Mesendoderm (in vitro differentiated cells): Measurements from ENCODE around the gene PRR5L.
"Not testable (repeated sequence)": the region's sequence is repeated elsewhere in the genome, so short reads cannot be mapped to it uniquely, and the experiment has no call there.

Experiments
- DNase-seq: peaks from one replicate; pipeline ENCODE4 v3.0.0; 2013
- H2AK5ac ChIP-seq: 2 replicates; pipeline ENCODE4 v1.6.1; 2013; ENCODE audit warnings: low read length, inconsistent platforms
- H2BK120ac ChIP-seq: 2 replicates; pipeline ENCODE4 v1.6.1; 2013; ENCODE audit warnings: low read depth, mild to moderate bottlenecking, low read length, moderate library complexity, mixed read lengths
- H2BK15ac ChIP-seq: replicated peaks from 2 replicates; pipeline ENCODE4 v1.6.1; 2013; ENCODE audit warnings: low read depth, mild to moderate bottlenecking, moderate library complexity
- H2BK5ac ChIP-seq: 2 replicates; pipeline ENCODE4 v1.6.1; 2013; ENCODE audit warnings: low read length, inconsistent platforms
- H3K18ac ChIP-seq: 2 replicates; pipeline ENCODE4 v1.6.1; 2013; ENCODE audit warnings: mild to moderate bottlenecking, low read length, mixed read lengths
- H3K23ac ChIP-seq: one replicate; pipeline ENCODE4 v1.6.1; 2013; ENCODE audit warnings: low read length
- H3K27ac ChIP-seq: 2 replicates; pipeline ENCODE4 v1.5.1; 2013; ENCODE audit warnings: low read depth, mild to moderate bottlenecking, inconsistent platforms, low read length, moderate library complexity
- H3K27me3 ChIP-seq: 2 replicates; pipeline ENCODE4 v1.6.1; 2013; ENCODE audit warnings: low read length, control low read depth, mild to moderate bottlenecking, inconsistent platforms; ENCODE audit not compliant: insufficient read depth, poor library complexity
- H3K36me3 ChIP-seq: 2 replicates; pipeline ENCODE4 v1.6.1; 2013; ENCODE audit warnings: low read length, inconsistent platforms; ENCODE audit not compliant: control insufficient read depth, insufficient read depth
- H3K4ac ChIP-seq: one replicate; pipeline ENCODE4 v1.6.1; 2013; ENCODE audit warnings: low read depth, mild to moderate bottlenecking, low read length, moderate library complexity
- H3K4me1 ChIP-seq: 2 replicates; pipeline ENCODE4 v1.6.1; 2013; ENCODE audit warnings: low read depth, low read length, inconsistent platforms; ENCODE audit not compliant: control insufficient read depth
- H3K4me2 ChIP-seq: 2 replicates; pipeline ENCODE4 v1.6.1; 2013; ENCODE audit warnings: low read length
- H3K4me3 ChIP-seq: 2 replicates; pipeline ENCODE4 v1.5.1; 2013; ENCODE audit warnings: mild to moderate bottlenecking, low read length
- H3K56ac ChIP-seq: one replicate; pipeline ENCODE4 v1.6.1; 2013; ENCODE audit warnings: low read length
- H3K79me1 ChIP-seq: 2 replicates; pipeline ENCODE4 v1.6.1; 2013; ENCODE audit warnings: low read length, inconsistent platforms
- H3K79me2 ChIP-seq: 2 replicates; pipeline ENCODE4 v1.6.1; 2013; ENCODE audit warnings: mild to moderate bottlenecking, low read length; ENCODE audit not compliant: control insufficient read depth, insufficient read depth
- H3K9ac ChIP-seq: 2 replicates; pipeline ENCODE4 v1.6.1; 2013; ENCODE audit warnings: low read length, inconsistent platforms
- H4K5ac ChIP-seq: one replicate; pipeline ENCODE4 v1.6.1; 2013; ENCODE audit warnings: low read length
- H4K8ac ChIP-seq: one replicate; pipeline ENCODE4 v1.6.1; 2013; ENCODE audit warnings: low read depth, mild to moderate bottlenecking, control low read depth, low read length, moderate library complexity
- WGBS: extraction: QIAGEN DNeasy Blood & Tissue Kit; methylation state at CpG from one replicate; pipeline ENCODE4 v1.1.7; 2013; ENCODE audit warnings: low lambda C conversion rate, missing lambda C conversion rate; ENCODE audit not compliant: insufficient coverage; ENCODE audit errors: extremely low coverage; 5-methylcytosine and 5-hydroxymethylcytosine counted together

PRR5L gene

DNA sequence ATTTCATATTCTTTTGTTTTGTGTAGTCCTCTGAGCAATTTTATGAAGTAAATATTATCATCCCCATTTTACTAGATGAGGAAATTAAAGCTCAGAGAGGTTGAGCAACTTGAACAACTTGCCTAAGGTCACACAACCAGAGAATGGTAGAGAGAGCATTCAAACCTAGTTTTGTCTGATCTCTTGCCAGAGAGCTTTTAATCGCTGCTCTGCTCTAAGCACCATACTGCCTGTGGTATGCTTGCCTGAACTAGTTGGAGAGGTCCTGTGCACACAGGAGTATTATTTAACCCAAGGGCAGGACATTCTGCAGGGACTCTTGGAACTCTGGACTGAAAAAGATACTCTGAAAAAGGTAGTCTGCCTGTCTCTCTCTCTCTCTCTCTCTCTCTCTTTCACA is 175.5 kb downstream of the PRR5L start:
- H2BK5ac ChIP-seq: no peak overlapping the region
- H4K8ac ChIP-seq: no peak overlapping the region
- H3K79me1 ChIP-seq: no peaks in the 10 kb centered on the region
- H3K4me1 ChIP-seq: no peaks in the 10 kb centered on the region
- H3K4me2 ChIP-seq: no peak overlapping the region
- H3K4ac ChIP-seq: no peak overlapping the region
- no peaks in the 10 kb centered on the region for H3K36me3 ChIP-seq
- H2BK15ac ChIP-seq: no peak overlapping the region
- no peak overlapping the region for H4K5ac ChIP-seq
- no peaks in the 10 kb centered on the region for H3K79me2 ChIP-seq
- no peak overlapping the region for H2BK120ac ChIP-seq
- no peak for DNase-seq
- no peaks in the 10 kb centered on the region for H3K27me3 ChIP-seq
- no peak overlapping the region for H3K27ac ChIP-seq
- H3K9ac ChIP-seq: no peak overlapping the region
- no peak overlapping the region for H3K56ac ChIP-seq
- no peak overlapping the region for H3K18ac ChIP-seq
- H3K23ac ChIP-seq: no peak overlapping the region
- WGBS: no CpG with 5 or more reads among the region's 1 CpG
- no peak overlapping the region for H2AK5ac ChIP-seq
- no peak overlapping the region for H3K4me3 ChIP-seq

DNA sequence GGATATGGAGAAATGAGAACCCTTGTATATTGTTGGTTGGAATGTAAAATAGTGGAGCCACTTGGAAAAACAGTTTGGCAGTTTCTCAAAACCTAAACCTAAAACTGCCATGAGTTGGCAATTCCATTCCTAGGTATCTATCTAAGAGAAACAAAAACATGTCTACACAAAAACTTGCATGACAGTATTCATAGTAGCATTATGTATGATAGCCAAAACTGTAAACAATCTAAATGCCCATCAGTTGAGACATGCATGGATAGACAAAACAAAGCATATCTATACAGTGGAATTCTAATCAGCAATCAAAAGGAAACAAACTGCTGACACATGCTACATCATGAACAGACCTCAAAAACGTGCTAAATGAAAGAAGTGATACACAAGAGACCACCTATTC is 179.1 kb downstream of the PRR5L start:
- H4K5ac ChIP-seq: no peak overlapping the region
- H3K27me3 ChIP-seq: no peaks in the 10 kb centered on the region
- no peak overlapping the region for H4K8ac ChIP-seq
- H3K4ac ChIP-seq: no peak overlapping the region
- H3K18ac ChIP-seq: no peak overlapping the region
- WGBS: no CpG with 5 or more reads among the region's 1 CpG
- H3K23ac ChIP-seq: no peak overlapping the region
- H3K4me2 ChIP-seq: no peak overlapping the region
- no peak overlapping the region for H2AK5ac ChIP-seq
- H3K56ac ChIP-seq: no peak overlapping the region
- H2BK15ac ChIP-seq: no peak overlapping the region
- H2BK120ac ChIP-seq: no peak overlapping the region
- no peaks in the 10 kb centered on the region for H3K36me3 ChIP-seq
- DNase-seq: no peak
- no peak overlapping the region for H2BK5ac ChIP-seq
- H3K4me3 ChIP-seq: no peak overlapping the region
- H3K27ac ChIP-seq: no peak overlapping the region
- H3K9ac ChIP-seq: no peak overlapping the region
- no peaks in the 10 kb centered on the region for H3K79me2 ChIP-seq
- H3K79me1 ChIP-seq: no peaks in the 10 kb centered on the region
- no peaks in the 10 kb centered on the region for H3K4me1 ChIP-seq

DNA sequence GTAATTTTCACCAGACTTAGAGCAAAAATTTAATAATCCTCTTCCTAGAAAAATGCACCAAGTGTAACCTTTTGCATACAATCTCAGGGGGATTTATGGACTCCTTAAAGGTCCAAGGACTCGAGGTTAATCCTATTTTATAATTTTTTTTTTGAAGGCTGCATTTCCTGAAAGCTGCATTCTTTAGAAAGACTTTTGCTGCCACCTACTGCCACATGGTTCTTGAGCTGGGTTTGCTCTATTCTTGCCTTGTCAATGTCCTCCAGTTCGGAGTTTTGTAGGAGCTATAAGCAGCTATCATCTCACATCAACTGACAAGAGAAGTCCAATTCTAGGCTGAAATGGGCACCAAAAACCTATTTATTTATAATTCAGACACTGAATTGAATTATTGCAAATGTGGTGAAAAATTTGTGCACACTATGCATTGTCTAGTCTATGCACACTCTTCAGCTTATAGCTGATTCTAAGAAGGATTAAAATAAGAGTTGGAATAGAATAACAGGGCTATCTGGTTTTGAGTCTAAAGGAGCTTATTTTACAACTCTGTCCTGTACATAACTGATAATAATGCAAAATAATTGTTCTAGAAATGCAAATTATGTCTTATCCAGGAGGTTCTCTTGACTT is 182.7 kb downstream of the PRR5L start:
- Histone ChIP-seq H2BK15ac (no peak overlapping the region), H3K36me3 (no peaks in the 10 kb centered on the region), H3K56ac (no peak overlapping the region), H3K79me2 (no peaks in the 10 kb centered on the region), H3K18ac (no peak overlapping the region), H3K27me3 (no peaks in the 10 kb centered on the region), H4K8ac (no peak overlapping the region), H3K23ac (no peak overlapping the region), H2AK5ac (no peak overlapping the region), H3K4me1 (no peaks in the 10 kb centered on the region), H3K4me3 (no peak overlapping the region), H3K4ac (no peak overlapping the region), H3K4me2 (no peak overlapping the region), H3K27ac (no peak overlapping the region), H4K5ac (no peak overlapping the region), H2BK120ac (no peak overlapping the region), H2BK5ac (no peak overlapping the region), H3K79me1 (no peaks in the 10 kb centered on the region), H3K9ac (no peak overlapping the region)
- no CpG with 5 or more reads among the region's 2 CpGs for WGBS
- peak; percentile 64 for DNase-seq

DNA sequence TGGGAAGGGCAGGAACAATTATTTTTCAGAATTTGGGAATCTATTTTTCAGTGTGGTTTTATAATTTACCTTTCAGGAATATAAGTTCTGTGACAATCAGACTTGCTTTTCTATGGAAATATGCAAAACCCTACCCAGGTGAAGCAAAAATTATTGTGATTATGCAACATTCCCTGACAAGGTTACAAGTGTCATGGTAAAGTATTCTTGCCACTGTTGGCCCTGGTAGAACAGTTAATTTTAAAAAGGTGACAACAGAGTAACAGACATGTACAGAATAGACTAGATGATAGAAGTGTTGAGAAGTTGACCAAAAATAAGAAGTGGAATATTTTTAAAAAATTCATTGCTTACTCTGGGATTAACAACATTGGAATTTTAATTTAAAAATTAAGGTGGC is 184.7 kb downstream of the PRR5L start:
- Histone ChIP-seq H2BK15ac (no peak overlapping the region), H3K4me1 (no peaks in the 10 kb centered on the region), H3K9ac (no peak overlapping the region), H3K4me2 (no peak overlapping the region), H3K27me3 (no peaks in the 10 kb centered on the region), H3K56ac (no peak overlapping the region), H4K8ac (no peak overlapping the region), H3K4ac (no peak overlapping the region), H3K27ac (no peak overlapping the region), H4K5ac (no peak overlapping the region), H3K36me3 (peaks cover 2% of the 10 kb centered on the region), H2AK5ac (no peak overlapping the region), H3K79me1 (no peaks in the 10 kb centered on the region), H2BK5ac (no peak overlapping the region), H3K79me2 (no peaks in the 10 kb centered on the region), H3K23ac (no peak overlapping the region), H3K18ac (no peak overlapping the region), H2BK120ac (no peak overlapping the region), H3K4me3 (no peak overlapping the region)
- no peak for DNase-seq

DNA sequence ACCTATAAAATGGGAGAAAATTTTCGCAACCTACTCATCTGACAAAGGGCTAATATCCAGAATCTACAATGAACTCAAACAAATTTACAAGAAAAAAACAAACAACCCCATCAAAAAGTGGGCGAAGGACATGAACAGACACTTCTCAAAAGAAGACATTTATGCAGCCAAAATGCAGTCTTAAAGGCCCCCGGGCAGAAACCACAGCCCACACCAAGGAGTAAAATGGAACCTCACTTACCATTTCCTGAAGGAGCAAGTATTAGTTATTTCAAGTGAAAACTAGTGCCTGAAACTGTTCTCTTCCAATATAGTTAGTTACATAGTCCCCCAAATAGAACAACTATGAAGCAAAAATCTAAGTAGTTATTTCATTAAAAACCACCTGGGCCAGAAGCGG is 187.0 kb downstream of the PRR5L start:
- not testable (repeated sequence) for H2BK5ac ChIP-seq, H2AK5ac ChIP-seq, H3K27ac ChIP-seq, H2BK120ac ChIP-seq, H3K4me1 ChIP-seq, H3K56ac ChIP-seq, H3K27me3 ChIP-seq, DNase-seq, H3K23ac ChIP-seq, H4K8ac ChIP-seq, H3K4me3 ChIP-seq, H3K36me3 ChIP-seq, H2BK15ac ChIP-seq, H3K4ac ChIP-seq, H3K4me2 ChIP-seq, H3K18ac ChIP-seq, H3K79me1 ChIP-seq, H4K5ac ChIP-seq, H3K79me2 ChIP-seq, H3K9ac ChIP-seq
- WGBS: no CpG with 5 or more reads among the region's 4 CpGs

DNA sequence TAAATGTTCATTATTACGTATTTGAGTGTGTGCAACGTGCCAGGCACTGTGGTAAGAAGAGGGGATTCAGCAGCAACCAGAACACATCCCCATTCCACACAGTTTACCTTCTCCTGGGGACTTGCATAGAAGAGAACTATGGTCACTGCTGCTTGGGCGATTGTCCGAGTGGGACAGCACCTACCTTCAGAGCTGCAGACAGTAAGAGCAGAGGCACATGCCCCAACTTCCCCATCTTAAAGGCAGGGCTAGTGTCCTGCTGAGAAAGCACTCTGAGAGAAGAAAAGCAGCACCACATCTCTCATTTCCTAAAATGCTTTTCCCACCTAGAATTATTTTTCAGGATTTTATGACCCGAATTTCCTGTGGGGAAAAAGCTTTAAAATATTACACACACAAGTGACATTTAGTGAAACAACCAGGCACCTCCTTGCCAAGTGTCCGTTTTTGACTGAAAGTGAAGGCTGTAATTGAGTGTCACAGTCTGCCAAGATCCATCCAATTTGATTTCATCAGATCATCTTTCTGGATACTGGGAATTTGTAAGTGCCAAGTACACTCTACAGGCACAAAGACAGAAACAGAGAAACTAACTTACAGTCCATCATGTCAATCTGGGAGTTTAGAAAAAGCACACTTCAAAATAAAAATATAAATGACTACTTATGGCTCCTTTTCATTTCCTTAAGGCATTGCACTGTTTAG is 189.4 kb downstream of the PRR5L start:
- Histone ChIP-seq H3K27ac (no peak overlapping the region), H2BK120ac (no peak overlapping the region), H2BK15ac (no peak overlapping the region), H3K4me3 (no peak overlapping the region), H3K23ac (no peak overlapping the region), H2BK5ac (no peak overlapping the region), H4K8ac (no peak overlapping the region), H3K27me3 (no peaks in the 10 kb centered on the region), H3K79me2 (no peaks in the 10 kb centered on the region), H3K79me1 (no peaks in the 10 kb centered on the region), H3K4me2 (no peak overlapping the region), H3K56ac (no peak overlapping the region), H3K36me3 (peaks cover 2% of the 10 kb centered on the region), H4K5ac (no peak overlapping the region), H3K9ac (no peak overlapping the region), H3K4me1 (no peaks in the 10 kb centered on the region), H3K18ac (no peak overlapping the region), H3K4ac (no peak overlapping the region), H2AK5ac (no peak overlapping the region)
- no CpG with 5 or more reads among the region's 6 CpGs for WGBS
- DNase-seq: no peak
